Transverse colon (tissue), 4 donors: Measurements from ENCODE around the gene PTPRZ1. TPM values are rescaled to one million over a fixed set of nuclear protein-coding genes. Genes with fewer than 3 reads are reported as not detected.

ENCODE experiments used
- DNase-seq: peaks from one replicate; pipeline ENCODE4 v3.0.0-alpha.2; 2019
- H3K27ac ChIP-seq, 4 donors: fragments of 200-600 bp; sonication (generic); 2 replicates each; pipeline ENCODE4 v1.5.1; 2016 to 2018; ENCODE audit warnings: inconsistent platforms in 4 of 4
- H3K27me3 ChIP-seq: fragments of 200-600 bp; sonication (generic); 2 replicates; pipeline ENCODE4 v1.5.1; 2017; ENCODE audit warnings: inconsistent platforms
- H3K36me3 ChIP-seq, 4 donors: fragments of 200-600 bp; sonication (generic); 2 replicates each; pipeline ENCODE4 v1.5.1; 2017 to 2019; ENCODE audit warnings: inconsistent platforms in 4 of 4
- H3K4me1 ChIP-seq, 4 donors: fragments of 200-600 bp; sonication (generic); 2 replicates each; pipeline ENCODE4 v1.5.1; 2017 to 2020; ENCODE audit warnings: inconsistent platforms in 4 of 4
- H3K4me3 ChIP-seq, 4 donors: fragments of 200-600 bp; sonication (generic); 1 replicate in 1 of 4; 2 replicates in 3 of 4; pipeline versions ENCODE4 v1.5.1 to v1.6.1; 2017 to 2019; ENCODE audit warnings: inconsistent platforms in 4 of 4
- H3K9me3 ChIP-seq, 2 donors: fragments of 200-600 bp; sonication (generic); 2 replicates each; pipeline ENCODE4 v1.5.1; 2017 to 2019; ENCODE audit warnings: inconsistent platforms in 2 of 2
- CTCF ChIP-seq, 5 experiments: fragments of 200-600 bp in 3 of 5; fragments of 450-650 bp in 2 of 5; sonication (generic) in 3 of 5; IDR thresholded peaks; 1 replicate in 2 of 5; 2 replicates in 3 of 5; pipeline ENCODE4 v1.5.1; 2016 to 2017; ENCODE audit warnings: antibody characterized with exemption in 5 of 5, inconsistent platforms in 3 of 5, mild to moderate bottlenecking in 2 of 5, moderate library complexity in 1 of 5
- EP300 ChIP-seq: sonication (generic); formaldehyde crosslinking; IDR thresholded peaks from one replicate; pipeline ENCODE4 v1.6.1; 2017; ENCODE audit warnings: antibody characterized with exemption, low read depth
- POLR2A ChIP-seq: fragments of 450-650 bp; IDR thresholded peaks from one replicate; pipeline ENCODE4 v1.6.1; 2016; ENCODE audit warnings: antibody characterized with exemption, mild to moderate bottlenecking, moderate library complexity
- POLR2AphosphoS5 ChIP-seq, 3 donors: sonication (generic); formaldehyde crosslinking; IDR thresholded peaks; one replicate each; pipeline ENCODE4 v1.6.1; 2016; ENCODE audit warnings: antibody characterized with exemption in 3 of 3
- WGBS, 2 donors: methylation state at CpG; one replicate each; pipeline ENCODE4 v1.1.5; 2018; ENCODE audit warnings: low coverage in 1 of 2; 5-methylcytosine and 5-hydroxymethylcytosine counted together
- in situ Hi-C, 4 donors: fragments of 200-750 bp; cut with MboI; loops; one replicate each; pipeline versions ENCODE4 v1.15.0 to v1.15.1; 2017; ENCODE audit warnings: low sequenced_read_pairs in 3 of 4, low pct_ligation_motif_present in 1 of 4, low pct_unique_long_range_greater_than_20kb in 1 of 4
- intact Hi-C: fragments of 100-400 bp; cut with DNase I; formaldehyde crosslinking; loops from one replicate; pipeline ENCODE4 v1.15.1; 2023; ENCODE audit warnings: low total_unique reads
- total RNA-seq, 4 donors: library from RNA; depleted of rRNA; stranded (reverse); fragments of >200 nt; gene quantifications; one replicate each; pipeline ENCODE4 v1.1.0, GENCODE V29; 2016

Gene PTPRZ1
- total RNA-seq, 4 donors from 2014 or later: 0.37 to 2.4 (median 2.0) TPM

GRCh38 chr7:122067077-122067476 is 194.1 kb downstream of the PTPRZ1 start:
- H3K27ac ChIP-seq: no peak overlapping the region
- no peak overlapping the region for H3K4me3 ChIP-seq
- no peaks in the 10 kb centered on the region for H3K36me3 ChIP-seq
- in situ Hi-C loops (no loop called here), intact Hi-C loops (no loop called here)
- 67% methylated on average over 1 of the region's 1 CpG; no CpG with 5 or more reads in 1 of the 2 donors for WGBS, 2 donors
- H3K27me3 ChIP-seq: no peaks in the 10 kb centered on the region
- DNase-seq: no peak
- no peaks in the 10 kb centered on the region for H3K9me3 ChIP-seq
- H3K4me1 ChIP-seq: no peaks in the 10 kb centered on the region
- TF ChIP-seq POLR2A (no peak), CTCF (IDR thresholded peaks at IDR 0.05) (no peak), POLR2AphosphoS5 (IDR thresholded peaks at IDR 0.05) (no peak), EP300 (no peak)

GRCh38 chr7:122068046-122068445 is 195.1 kb downstream of the PTPRZ1 start:
- WGBS, 2 donors: 67 to 71% methylated on average over 1 of the region's 1 CpG
- H3K4me1 ChIP-seq: no peaks in the 10 kb centered on the region
- no peaks in the 10 kb centered on the region for H3K36me3 ChIP-seq
- in situ Hi-C loops: no loop called here
- DNase-seq: no peak
- no peaks in the 10 kb centered on the region for H3K27me3 ChIP-seq
- no peak overlapping the region for H3K27ac ChIP-seq
- H3K9me3 ChIP-seq: no peaks in the 10 kb centered on the region
- TF ChIP-seq POLR2A (no peak), CTCF (IDR thresholded peaks at IDR 0.05) (no peak), EP300 (no peak), POLR2AphosphoS5 (IDR thresholded peaks at IDR 0.05) (no peak)
- H3K4me3 ChIP-seq: no peak overlapping the region
- intact Hi-C loops: no loop called here

DNA sequence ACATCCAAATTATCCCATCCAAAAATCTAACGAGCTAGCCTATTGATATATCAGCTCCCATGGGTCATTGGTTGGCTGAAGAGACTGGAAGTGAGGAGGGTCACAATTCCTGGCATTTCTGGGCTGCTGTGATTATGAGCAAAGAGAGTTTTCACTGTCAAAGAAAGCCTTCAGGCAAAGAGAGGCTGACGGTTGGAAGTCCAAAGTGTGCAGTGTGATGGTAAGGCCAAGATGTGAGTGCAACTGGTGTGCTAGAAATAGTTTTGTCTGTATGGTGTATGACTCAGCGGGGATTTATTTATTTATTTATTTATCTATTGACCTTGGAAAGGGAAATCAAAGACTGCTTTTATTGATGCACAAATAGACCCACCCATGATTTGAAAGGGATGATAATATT is 196.0 kb downstream of the PTPRZ1 start:
- H3K9me3 ChIP-seq: no peaks in the 10 kb centered on the region
- no peak for DNase-seq
- no peak overlapping the region for H3K4me3 ChIP-seq
- intact Hi-C loops (no loop called here), in situ Hi-C loops (no loop called here)
- H3K27ac ChIP-seq: no peak overlapping the region
- H3K36me3 ChIP-seq: no peaks in the 10 kb centered on the region
- no peaks in the 10 kb centered on the region for H3K4me1 ChIP-seq
- TF ChIP-seq CTCF (IDR thresholded peaks at IDR 0.05) (no peak), POLR2AphosphoS5 (IDR thresholded peaks at IDR 0.05) (no peak), POLR2A (no peak), EP300 (no peak)
- 68 to 75% methylated on average over 2 to 3 of the region's 3 CpGs for WGBS, 2 donors
- H3K27me3 ChIP-seq: no peaks in the 10 kb centered on the region

DNA sequence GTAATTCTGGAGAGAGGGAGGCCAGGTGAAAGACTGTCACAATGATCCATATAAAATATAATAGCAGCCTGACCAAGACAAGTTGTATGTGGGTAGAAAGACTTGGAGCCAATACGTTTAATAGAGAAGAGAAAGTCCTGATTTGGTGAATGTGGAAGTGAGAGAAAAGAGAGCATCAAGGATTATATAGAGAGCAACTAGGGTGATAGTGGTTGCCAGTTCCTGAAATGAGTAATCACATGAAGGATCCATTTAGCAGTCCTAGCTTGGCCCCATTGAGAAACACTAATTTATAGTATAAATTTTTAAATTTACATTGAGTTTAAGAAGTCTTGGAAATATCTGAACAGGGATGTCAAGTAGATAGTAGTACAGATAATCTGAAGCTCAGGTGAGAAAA is 197.1 kb downstream of the PTPRZ1 start:
- H3K36me3 ChIP-seq: peaks cover 0 to 3% (median 0%) of the 10 kb centered on the region in 4 donors
- TF ChIP-seq CTCF (IDR thresholded peaks at IDR 0.05) (no peak), POLR2A (no peak), POLR2AphosphoS5 (IDR thresholded peaks at IDR 0.05) (no peak), EP300 (no peak)
- DNase-seq: no peak
- H3K4me1 ChIP-seq: no peaks in the 10 kb centered on the region
- intact Hi-C loops (no loop called here), in situ Hi-C loops (no loop called here)
- no peak overlapping the region for H3K27ac ChIP-seq
- 58 to 61% methylated on average over 1 of the region's 1 CpG for WGBS, 2 donors
- no peaks in the 10 kb centered on the region for H3K9me3 ChIP-seq
- H3K27me3 ChIP-seq: no peaks in the 10 kb centered on the region
- H3K4me3 ChIP-seq: no peak overlapping the region
